GM23338 (cell line): ENCODE data around the gene APOA1. TPM values are rescaled to one million over a fixed set of nuclear protein-coding genes. Genes with fewer than 3 reads are reported as not detected.

Source experiments
- ATAC-seq: fragments of 200-7000 bp; cut with Tn5 transposase; 3 replicates; pipeline ENCODE4 v1.9.1; 2020
- DNase-seq: peaks from one replicate; pipeline ENCODE4 v3.0.0-alpha.2; 2015; ENCODE audit warnings: low spot score
- H2AFZ ChIP-seq: fragments of 200-600 bp; sonication (generic); 2 replicates; pipeline ENCODE4 v1.8.0; 2016; ENCODE audit warnings: antibody characterized with exemption, mild to moderate bottlenecking, moderate library complexity
- H3F3A ChIP-seq: fragments of 200-600 bp; sonication (generic); replicated peaks from 2 replicates; pipeline ENCODE4 v1.8.0; 2017; ENCODE audit warnings: antibody characterized with exemption, mixed run types, low read depth
- H3K27ac ChIP-seq: fragments of 200-600 bp; sonication (generic); 2 replicates; pipeline ENCODE4 v1.6.1; 2016; ENCODE audit warnings: low read depth
- H3K27me3 ChIP-seq: fragments of 200-600 bp; sonication (generic); 2 replicates; pipeline ENCODE4 v1.8.0; 2016; ENCODE audit warnings: mild to moderate bottlenecking, mixed run types, moderate library complexity; ENCODE audit not compliant: insufficient read depth
- H3K36me3 ChIP-seq: fragments of 200-600 bp; sonication (generic); 2 replicates; pipeline ENCODE4 v1.8.0; 2016; ENCODE audit warnings: mild to moderate bottlenecking; ENCODE audit not compliant: insufficient read depth
- H3K4me1 ChIP-seq: fragments of 200-600 bp; sonication (generic); 2 replicates; pipeline ENCODE4 v1.8.0; 2016; ENCODE audit warnings: mild to moderate bottlenecking, moderate library complexity; ENCODE audit not compliant: insufficient read depth
- H3K4me2 ChIP-seq: fragments of 200-600 bp; sonication (generic); 2 replicates; pipeline ENCODE4 v1.7.1; 2017; ENCODE audit warnings: mixed run types
- H3K4me3 ChIP-seq: fragments of 200-600 bp; sonication (generic); 2 replicates; pipeline ENCODE4 v1.6.1; 2016; ENCODE audit warnings: mixed run types
- H3K79me2 ChIP-seq: fragments of 200-600 bp; sonication (generic); replicated peaks from 2 replicates; pipeline ENCODE4 v1.8.0; 2017; ENCODE audit warnings: mild to moderate bottlenecking; ENCODE audit not compliant: insufficient read depth
- H3K9me2 ChIP-seq: fragments of 200-600 bp; sonication (generic); 2 replicates; pipeline ENCODE4 v1.8.0; 2017; ENCODE audit not compliant: insufficient read depth
- H4K20me1 ChIP-seq: fragments of 200-600 bp; sonication (generic); replicated peaks from 2 replicates; pipeline ENCODE4 v1.8.0; 2017; ENCODE audit warnings: mild to moderate bottlenecking; ENCODE audit not compliant: insufficient read depth
- H3K27ac Mint-ChIP-seq: 2 replicates; pipeline ENCODE4 v1.8.0; 2020; ENCODE audit warnings: inconsistent platforms, mild to moderate bottlenecking, moderate library complexity, mixed read lengths
- H3K27me3 Mint-ChIP-seq: 3 replicates; pipeline ENCODE4 v1.8.0; 2022; ENCODE audit warnings: low read depth, mild to moderate bottlenecking, moderate library complexity, mixed read lengths, inconsistent platforms; ENCODE audit not compliant: insufficient read depth, poor library complexity
- H3K36me3 Mint-ChIP-seq: 3 replicates; pipeline ENCODE4 v1.8.0; 2021; ENCODE audit warnings: low read depth, mild to moderate bottlenecking, inconsistent platforms, moderate library complexity, mixed read lengths
- H3K4me1 Mint-ChIP-seq: 3 replicates; pipeline ENCODE4 v1.8.0; 2020; ENCODE audit warnings: mild to moderate bottlenecking, inconsistent platforms, mixed read lengths
- H3K4me3 Mint-ChIP-seq: 3 replicates; pipeline ENCODE4 v1.8.0; 2021; ENCODE audit warnings: moderate library complexity, mild to moderate bottlenecking, inconsistent platforms, mixed read lengths
- H3K9me3 Mint-ChIP-seq: 3 replicates; pipeline ENCODE4 v1.8.0; 2020; ENCODE audit warnings: moderate library complexity, mild to moderate bottlenecking, inconsistent platforms, mixed read lengths
- CREB1 ChIP-seq: fragments of 250-450 bp; sonication (Bioruptor Pico); IDR thresholded peaks from 2 replicates; pipeline ENCODE4 v1.5.0; 2020; ENCODE audit warnings: low read depth, mild to moderate bottlenecking, moderate library complexity
- EZH2 ChIP-seq: fragments of 200-600 bp; sonication (generic); IDR thresholded peaks from one replicate; pipeline ENCODE4 v1.8.0; 2017; ENCODE audit warnings: antibody characterized with exemption, mild to moderate bottlenecking, low read depth; ENCODE audit not compliant: unreplicated experiment
- EZH2phosphoT487 ChIP-seq: fragments of 200-600 bp; sonication (generic); IDR thresholded peaks from one replicate; pipeline ENCODE4 v1.8.1; 2018; ENCODE audit warnings: antibody characterized with exemption; ENCODE audit not compliant: unreplicated experiment
- NANOG ChIP-seq: IDR thresholded peaks from 2 replicates; pipeline ENCODE4 v1.6.1; 2016; ENCODE audit warnings: antibody characterized with exemption, borderline replicate concordance
- POLR2AphosphoS5 ChIP-seq: IDR thresholded peaks from 2 replicates; pipeline ENCODE4 v1.6.1; 2016; ENCODE audit warnings: antibody characterized with exemption, low read depth
- STAT1 ChIP-seq: IDR thresholded peaks from one replicate; pipeline ENCODE4 v1.6.1; 2016; ENCODE audit warnings: antibody characterized with exemption; ENCODE audit not compliant: unreplicated experiment
- ZNF114 ChIP-seq: fragments of 250-450 bp; sonication (Bioruptor Pico); IDR thresholded peaks from 2 replicates; pipeline ENCODE4 v1.5.0; 2020; ENCODE audit warnings: mild to moderate bottlenecking, moderate library complexity
- ZNF331 ChIP-seq: fragments of 250-450 bp; sonication (Bioruptor Pico); IDR thresholded peaks from 2 replicates; pipeline ENCODE4 v1.5.0; 2020; ENCODE audit warnings: low read depth, mild to moderate bottlenecking, moderate library complexity
- polyA plus RNA-seq: library from polyadenylated mRNA; unstranded; fragments of >200 nt; fragmentation: Nextera tagmentation; extraction: Ambion mirVana; gene quantifications from 2 replicates; pipeline ENCODE4 v1.2.1, GENCODE V29; 2016
- total RNA-seq: library from RNA; depleted of rRNA; stranded (reverse); fragments of >200 nt; shearing (Covaris generic); gene quantifications from 2 replicates; pipeline ENCODE4 v1.2.3, GENCODE V29; 2014
- TF ChIP-seq, protein P1 (sequence below): IDR thresholded peaks from one replicate; pipeline ENCODE4 v1.6.1; 2018; ENCODE audit warnings: antibody characterized with exemption; ENCODE audit not compliant: unreplicated experiment
- TF ChIP-seq, protein P2 (sequence below), 2 experiments: fragments of 200-600 bp in 1 of 2; sonication (generic) in 1 of 2; conservative IDR thresholded peaks; 2 replicates each; pipeline versions ENCODE4 v1.5.1 to v1.6.1; 2016 to 2017; ENCODE audit warnings: antibody characterized with exemption in 2 of 2, low read depth in 2 of 2, mild to moderate bottlenecking in 2 of 2, moderate library complexity in 1 of 2
- TF ChIP-seq, protein P3 (sequence below): IDR thresholded peaks from 2 replicates; pipeline ENCODE4 v1.6.1; 2016; ENCODE audit warnings: antibody characterized with exemption

The APOA1 gene
- total and polyA plus RNA-seq, 2 experiments from 2014 or later, result 0.60 TPM; not detected in 1

- TF ChIP-seq, protein P1, sequence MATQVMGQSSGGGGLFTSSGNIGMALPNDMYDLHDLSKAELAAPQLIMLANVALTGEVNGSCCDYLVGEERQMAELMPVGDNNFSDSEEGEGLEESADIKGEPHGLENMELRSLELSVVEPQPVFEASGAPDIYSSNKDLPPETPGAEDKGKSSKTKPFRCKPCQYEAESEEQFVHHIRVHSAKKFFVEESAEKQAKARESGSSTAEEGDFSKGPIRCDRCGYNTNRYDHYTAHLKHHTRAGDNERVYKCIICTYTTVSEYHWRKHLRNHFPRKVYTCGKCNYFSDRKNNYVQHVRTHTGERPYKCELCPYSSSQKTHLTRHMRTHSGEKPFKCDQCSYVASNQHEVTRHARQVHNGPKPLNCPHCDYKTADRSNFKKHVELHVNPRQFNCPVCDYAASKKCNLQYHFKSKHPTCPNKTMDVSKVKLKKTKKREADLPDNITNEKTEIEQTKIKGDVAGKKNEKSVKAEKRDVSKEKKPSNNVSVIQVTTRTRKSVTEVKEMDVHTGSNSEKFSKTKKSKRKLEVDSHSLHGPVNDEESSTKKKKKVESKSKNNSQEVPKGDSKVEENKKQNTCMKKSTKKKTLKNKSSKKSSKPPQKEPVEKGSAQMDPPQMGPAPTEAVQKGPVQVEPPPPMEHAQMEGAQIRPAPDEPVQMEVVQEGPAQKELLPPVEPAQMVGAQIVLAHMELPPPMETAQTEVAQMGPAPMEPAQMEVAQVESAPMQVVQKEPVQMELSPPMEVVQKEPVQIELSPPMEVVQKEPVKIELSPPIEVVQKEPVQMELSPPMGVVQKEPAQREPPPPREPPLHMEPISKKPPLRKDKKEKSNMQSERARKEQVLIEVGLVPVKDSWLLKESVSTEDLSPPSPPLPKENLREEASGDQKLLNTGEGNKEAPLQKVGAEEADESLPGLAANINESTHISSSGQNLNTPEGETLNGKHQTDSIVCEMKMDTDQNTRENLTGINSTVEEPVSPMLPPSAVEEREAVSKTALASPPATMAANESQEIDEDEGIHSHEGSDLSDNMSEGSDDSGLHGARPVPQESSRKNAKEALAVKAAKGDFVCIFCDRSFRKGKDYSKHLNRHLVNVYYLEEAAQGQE, result no peak
- TF ChIP-seq POLR2AphosphoS5 (no peak), CREB1 (CRISPR knock-in tag) (no peak)
- TF ChIP-seq, protein P2, sequence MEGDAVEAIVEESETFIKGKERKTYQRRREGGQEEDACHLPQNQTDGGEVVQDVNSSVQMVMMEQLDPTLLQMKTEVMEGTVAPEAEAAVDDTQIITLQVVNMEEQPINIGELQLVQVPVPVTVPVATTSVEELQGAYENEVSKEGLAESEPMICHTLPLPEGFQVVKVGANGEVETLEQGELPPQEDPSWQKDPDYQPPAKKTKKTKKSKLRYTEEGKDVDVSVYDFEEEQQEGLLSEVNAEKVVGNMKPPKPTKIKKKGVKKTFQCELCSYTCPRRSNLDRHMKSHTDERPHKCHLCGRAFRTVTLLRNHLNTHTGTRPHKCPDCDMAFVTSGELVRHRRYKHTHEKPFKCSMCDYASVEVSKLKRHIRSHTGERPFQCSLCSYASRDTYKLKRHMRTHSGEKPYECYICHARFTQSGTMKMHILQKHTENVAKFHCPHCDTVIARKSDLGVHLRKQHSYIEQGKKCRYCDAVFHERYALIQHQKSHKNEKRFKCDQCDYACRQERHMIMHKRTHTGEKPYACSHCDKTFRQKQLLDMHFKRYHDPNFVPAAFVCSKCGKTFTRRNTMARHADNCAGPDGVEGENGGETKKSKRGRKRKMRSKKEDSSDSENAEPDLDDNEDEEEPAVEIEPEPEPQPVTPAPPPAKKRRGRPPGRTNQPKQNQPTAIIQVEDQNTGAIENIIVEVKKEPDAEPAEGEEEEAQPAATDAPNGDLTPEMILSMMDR (conservative IDR thresholded peaks at IDR 0.05; ENCODE audit: low read depth in 2 of 2), result no peak
These were observed 10.0 kb downstream of the APOA1 start (continued) for GRCh38 chr11:116827461-116827860.

DNA sequence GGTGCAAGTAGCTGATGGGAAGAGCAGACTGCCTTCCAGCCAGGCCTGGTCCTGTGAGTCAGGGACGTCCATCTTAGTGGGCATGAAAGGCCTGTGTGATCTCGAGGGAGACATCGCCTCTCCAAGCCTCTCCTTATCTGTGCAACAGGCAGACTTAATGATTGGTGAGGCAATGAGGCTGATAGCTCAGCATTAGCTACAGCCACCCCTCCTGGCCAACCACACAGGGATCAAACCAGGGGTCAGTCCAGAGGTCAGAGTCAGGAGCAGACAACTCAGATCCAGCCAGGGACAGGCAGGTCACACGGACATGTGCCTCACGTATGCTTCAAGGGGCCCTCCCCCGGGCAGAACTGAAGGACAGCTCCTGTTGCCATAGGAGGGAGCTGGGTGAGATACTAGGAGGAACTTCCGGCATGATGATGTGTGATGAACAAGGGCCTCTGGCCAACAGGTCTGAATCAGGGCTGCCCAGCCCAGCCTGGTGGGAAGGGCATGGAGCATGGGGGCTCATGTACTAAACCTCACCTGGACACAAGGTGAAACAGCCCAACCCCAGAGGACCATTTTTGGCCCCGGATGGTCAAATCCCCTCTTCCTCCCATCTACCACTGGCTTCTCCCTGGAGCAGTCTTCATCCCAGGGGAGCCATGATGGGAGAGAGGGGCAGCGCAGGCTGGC is 10.5 kb downstream of the APOA1 start:
- no peaks in the 10 kb centered on the region for H3K9me2 ChIP-seq
- no peak overlapping the region for H2AFZ ChIP-seq
- H3K4me3 Mint-ChIP-seq, result no peak overlapping the region
- no peaks in the 10 kb centered on the region for H3K36me3 ChIP-seq
- H3K36me3 Mint-ChIP-seq, result no peaks in the 10 kb centered on the region
- no peaks in the 10 kb centered on the region for H3K27me3 ChIP-seq
- H3K79me2 ChIP-seq, result no peaks in the 10 kb centered on the region
- DNase-seq (no peak), ATAC-seq (no peak)
- no peaks in the 10 kb centered on the region for H3F3A ChIP-seq
- H3K4me1 Mint-ChIP-seq, result peaks cover 5% of the 10 kb centered on the region
- peaks cover 3% of the 10 kb centered on the region for H3K27me3 Mint-ChIP-seq
- no peak overlapping the region for H3K27ac Mint-ChIP-seq
- no peak overlapping the region for H3K4me3 ChIP-seq
- H4K20me1 ChIP-seq, result no peaks in the 10 kb centered on the region
- H3K27ac ChIP-seq, result no peak overlapping the region
- TF ChIP-seq CREB1 (CRISPR knock-in tag) (no peak), STAT1 (no peak), EZH2phosphoT487 (no peak), ZNF331 (no peak), NANOG (no peak), EZH2 (no peak), ZNF114 (CRISPR knock-in tag) (no peak)
- TF ChIP-seq, protein P3, sequence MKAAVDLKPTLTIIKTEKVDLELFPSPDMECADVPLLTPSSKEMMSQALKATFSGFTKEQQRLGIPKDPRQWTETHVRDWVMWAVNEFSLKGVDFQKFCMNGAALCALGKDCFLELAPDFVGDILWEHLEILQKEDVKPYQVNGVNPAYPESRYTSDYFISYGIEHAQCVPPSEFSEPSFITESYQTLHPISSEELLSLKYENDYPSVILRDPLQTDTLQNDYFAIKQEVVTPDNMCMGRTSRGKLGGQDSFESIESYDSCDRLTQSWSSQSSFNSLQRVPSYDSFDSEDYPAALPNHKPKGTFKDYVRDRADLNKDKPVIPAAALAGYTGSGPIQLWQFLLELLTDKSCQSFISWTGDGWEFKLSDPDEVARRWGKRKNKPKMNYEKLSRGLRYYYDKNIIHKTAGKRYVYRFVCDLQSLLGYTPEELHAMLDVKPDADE, result no peak
- TF ChIP-seq, protein P2 (conservative IDR thresholded peaks at IDR 0.05; ENCODE audit: low read depth in 2 of 2), result no peak
- H3K4me1 ChIP-seq, result no peaks in the 10 kb centered on the region
- H3K9me3 Mint-ChIP-seq, result no peaks in the 10 kb centered on the region
- H3K4me2 ChIP-seq, result no peak overlapping the region
